Measurements from ENCODE around the gene ATE1.

The ATE1 gene

GRCh38 chr10:121740069-121740468, 187.8 kb downstream of the ATE1 start:
- no peak for ATAC-seq
- TF ChIP-seq OSR1 (CRISPR knock-in tag; IDR thresholded peaks at IDR 0.05) = no peak
- TF ChIP-seq ZNF565 (CRISPR knock-in tag; conservative IDR thresholded peaks at IDR 0.05; ENCODE audit: low read depth) = no peak
- 0 out of 2 replicates have a peak, but pooled peaks have one; percentile 46 for TF ChIP-seq CREB5 (CRISPR knock-in tag; IDR thresholded peaks at IDR 0.05; ENCODE audit: low read depth)
- TF ChIP-seq SNAI2 (CRISPR knock-in tag; IDR thresholded peaks at IDR 0.05) = peak; percentile 92
- TF ChIP-seq GLIS3 (CRISPR knock-in tag; IDR thresholded peaks at IDR 0.05) = 0 out of 2 replicates have a peak, but pooled peaks have one; percentile 66
- no peak for TF ChIP-seq TSHZ2 (CRISPR knock-in tag; IDR thresholded peaks at IDR 0.05)
- no peak for TF ChIP-seq CSRNP3 (CRISPR knock-in tag; IDR thresholded peaks at IDR 0.05)
- no peak for TF ChIP-seq PATZ1 (CRISPR knock-in tag; IDR thresholded peaks at IDR 0.05; ENCODE audit: borderline replicate concordance)
- TF ChIP-seq ISL1 (CRISPR knock-in tag; IDR thresholded peaks at IDR 0.05) = peak; percentile 81
- peak; percentile 68 for TF ChIP-seq TCF4 (CRISPR knock-in tag; IDR thresholded peaks at IDR 0.05; ENCODE audit: borderline replicate concordance)
- TF ChIP-seq ZFP3 (CRISPR knock-in tag; IDR thresholded peaks at IDR 0.05) = 0 out of 2 replicates have a peak, but pooled peaks have one; percentile 20
- TF ChIP-seq ESRRG (CRISPR knock-in tag; IDR thresholded peaks at IDR 0.05) = no peak
- TF ChIP-seq BACH2 (CRISPR knock-in tag; IDR thresholded peaks at IDR 0.05; ENCODE audit: borderline replicate concordance) = no peak

GRCh38 chr10:121739114-121739513, 188.7 kb downstream of the ATE1 start:
- TF ChIP-seq CSDC2 (CRISPR knock-in tag; IDR thresholded peaks at IDR 0.05) (no peak), TOX (CRISPR knock-in tag; IDR thresholded peaks at IDR 0.05; ENCODE audit: borderline replicate concordance) (no peak), PATZ1 (CRISPR knock-in tag; IDR thresholded peaks at IDR 0.05; ENCODE audit: borderline replicate concordance) (no peak), ZC3H10 (CRISPR knock-in tag; IDR thresholded peaks at IDR 0.05) (no peak), POU6F1 (CRISPR knock-in tag; IDR thresholded peaks at IDR 0.05; ENCODE audit: borderline replicate concordance, low read depth) (no peak), ISL1 (CRISPR knock-in tag; IDR thresholded peaks at IDR 0.05) (no peak), ZFP3 (CRISPR knock-in tag; IDR thresholded peaks at IDR 0.05) (no peak)
- no peak for ATAC-seq

Data from SK-N-SH treated with all-trans-retinoic acid at 6 μM for 48 hours (cell line).